ENCODE data around the gene ITGA2B.

ITGA2B gene

DNA sequence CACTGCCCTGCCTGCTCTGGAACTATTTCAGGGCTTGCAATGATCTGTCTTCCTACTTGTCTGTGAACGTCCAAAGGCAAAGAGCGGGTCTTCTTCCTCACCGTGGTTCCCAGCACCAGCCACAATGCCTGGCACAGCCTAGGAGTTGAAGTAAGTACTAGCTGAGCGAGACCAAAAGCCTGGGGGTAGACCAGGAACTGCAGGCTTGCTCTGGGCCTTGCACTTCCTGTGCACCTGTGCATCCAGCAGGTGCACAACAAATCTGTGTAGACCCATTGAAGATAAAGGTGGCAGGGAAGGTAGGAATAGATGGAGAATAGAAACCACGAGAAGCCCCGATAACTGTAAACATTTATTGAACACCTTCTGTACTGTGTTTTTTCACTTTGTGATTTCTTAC is 30.4 kb downstream of the ITGA2B start:
- TF ChIP-seq, protein P1, sequence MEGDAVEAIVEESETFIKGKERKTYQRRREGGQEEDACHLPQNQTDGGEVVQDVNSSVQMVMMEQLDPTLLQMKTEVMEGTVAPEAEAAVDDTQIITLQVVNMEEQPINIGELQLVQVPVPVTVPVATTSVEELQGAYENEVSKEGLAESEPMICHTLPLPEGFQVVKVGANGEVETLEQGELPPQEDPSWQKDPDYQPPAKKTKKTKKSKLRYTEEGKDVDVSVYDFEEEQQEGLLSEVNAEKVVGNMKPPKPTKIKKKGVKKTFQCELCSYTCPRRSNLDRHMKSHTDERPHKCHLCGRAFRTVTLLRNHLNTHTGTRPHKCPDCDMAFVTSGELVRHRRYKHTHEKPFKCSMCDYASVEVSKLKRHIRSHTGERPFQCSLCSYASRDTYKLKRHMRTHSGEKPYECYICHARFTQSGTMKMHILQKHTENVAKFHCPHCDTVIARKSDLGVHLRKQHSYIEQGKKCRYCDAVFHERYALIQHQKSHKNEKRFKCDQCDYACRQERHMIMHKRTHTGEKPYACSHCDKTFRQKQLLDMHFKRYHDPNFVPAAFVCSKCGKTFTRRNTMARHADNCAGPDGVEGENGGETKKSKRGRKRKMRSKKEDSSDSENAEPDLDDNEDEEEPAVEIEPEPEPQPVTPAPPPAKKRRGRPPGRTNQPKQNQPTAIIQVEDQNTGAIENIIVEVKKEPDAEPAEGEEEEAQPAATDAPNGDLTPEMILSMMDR (IDR thresholded peaks at IDR 0.05; ENCODE audit: extremely low read depth, missing control alignments), result no peak
- DNase-seq (ENCODE audit: low spot score), result no peak

DNA sequence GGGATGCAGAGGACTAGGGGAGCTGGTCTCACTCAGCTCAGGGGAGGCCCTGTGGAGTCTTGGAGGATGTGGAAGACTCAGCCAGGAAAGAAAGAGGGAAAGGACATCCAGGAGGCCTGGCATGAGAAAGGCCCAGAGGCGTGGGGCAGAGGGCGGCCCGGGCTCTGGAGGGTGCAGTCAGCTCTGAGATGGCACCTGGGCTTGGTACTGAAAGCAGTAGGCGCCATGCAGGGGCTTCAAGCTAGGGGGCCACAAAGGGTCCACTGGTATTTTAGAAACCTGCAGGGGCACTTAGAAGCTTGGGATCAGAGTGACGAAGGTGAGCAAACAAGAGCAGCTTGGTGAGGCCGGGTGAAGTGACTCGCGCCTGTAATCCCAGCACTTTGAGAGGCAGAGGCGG is 31.4 kb downstream of the ITGA2B start:
- TF ChIP-seq, protein P1 (IDR thresholded peaks at IDR 0.05; ENCODE audit: extremely low read depth, missing control alignments), result no peak
- DNase-seq (ENCODE audit: low spot score), result no peak

DNA sequence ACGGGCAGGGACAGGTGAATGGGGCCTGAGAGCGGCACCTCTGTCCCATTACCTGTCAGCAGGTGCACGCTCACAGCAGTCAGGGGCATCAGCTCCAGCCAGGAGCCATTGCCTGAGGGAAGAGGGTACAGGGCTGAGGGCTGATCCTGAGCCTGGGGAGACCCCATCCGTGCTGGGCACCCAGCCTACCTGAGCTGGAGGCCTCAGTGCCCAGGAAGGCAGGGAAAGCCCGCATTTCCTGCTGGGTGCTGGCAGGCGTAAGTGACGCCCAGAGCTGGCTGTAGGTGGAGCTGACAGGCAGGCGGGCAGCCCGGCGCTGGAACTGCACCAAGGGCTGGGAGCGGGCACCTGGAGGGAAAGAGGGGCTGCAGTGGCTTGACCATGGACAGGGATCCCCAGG is 33.2 kb downstream of the ITGA2B start:
- DNase-seq (ENCODE audit: low spot score), result no peak
- TF ChIP-seq, protein P1 (IDR thresholded peaks at IDR 0.05; ENCODE audit: extremely low read depth, missing control alignments), result no peak

DNA sequence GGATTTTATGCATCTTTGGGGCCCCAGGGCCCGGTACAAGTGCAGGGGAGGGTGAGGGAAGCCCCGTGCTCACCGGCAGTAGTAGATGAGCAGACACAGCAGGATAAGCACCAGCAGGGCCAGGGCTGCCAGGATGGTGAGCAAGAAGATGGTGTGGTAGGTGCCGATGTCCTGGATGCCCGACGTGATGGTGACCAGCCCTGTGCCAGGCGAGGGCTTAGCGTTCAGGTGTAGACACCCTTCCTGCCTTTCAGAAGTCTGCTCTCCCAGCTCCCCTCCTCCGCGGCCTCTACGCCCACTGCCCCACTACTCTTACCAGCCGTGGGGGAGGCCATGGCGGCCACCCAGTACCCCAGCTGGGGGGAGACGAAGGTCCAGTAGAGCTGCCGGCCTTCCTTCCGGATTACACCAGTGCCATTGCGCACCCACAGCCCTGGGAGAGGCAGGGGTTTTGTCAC is 33.8 kb downstream of the ITGA2B start:
- DNase-seq (ENCODE audit: low spot score), result no peak
- TF ChIP-seq, protein P1 (IDR thresholded peaks at IDR 0.05; ENCODE audit: extremely low read depth, missing control alignments), result no peak

DNA sequence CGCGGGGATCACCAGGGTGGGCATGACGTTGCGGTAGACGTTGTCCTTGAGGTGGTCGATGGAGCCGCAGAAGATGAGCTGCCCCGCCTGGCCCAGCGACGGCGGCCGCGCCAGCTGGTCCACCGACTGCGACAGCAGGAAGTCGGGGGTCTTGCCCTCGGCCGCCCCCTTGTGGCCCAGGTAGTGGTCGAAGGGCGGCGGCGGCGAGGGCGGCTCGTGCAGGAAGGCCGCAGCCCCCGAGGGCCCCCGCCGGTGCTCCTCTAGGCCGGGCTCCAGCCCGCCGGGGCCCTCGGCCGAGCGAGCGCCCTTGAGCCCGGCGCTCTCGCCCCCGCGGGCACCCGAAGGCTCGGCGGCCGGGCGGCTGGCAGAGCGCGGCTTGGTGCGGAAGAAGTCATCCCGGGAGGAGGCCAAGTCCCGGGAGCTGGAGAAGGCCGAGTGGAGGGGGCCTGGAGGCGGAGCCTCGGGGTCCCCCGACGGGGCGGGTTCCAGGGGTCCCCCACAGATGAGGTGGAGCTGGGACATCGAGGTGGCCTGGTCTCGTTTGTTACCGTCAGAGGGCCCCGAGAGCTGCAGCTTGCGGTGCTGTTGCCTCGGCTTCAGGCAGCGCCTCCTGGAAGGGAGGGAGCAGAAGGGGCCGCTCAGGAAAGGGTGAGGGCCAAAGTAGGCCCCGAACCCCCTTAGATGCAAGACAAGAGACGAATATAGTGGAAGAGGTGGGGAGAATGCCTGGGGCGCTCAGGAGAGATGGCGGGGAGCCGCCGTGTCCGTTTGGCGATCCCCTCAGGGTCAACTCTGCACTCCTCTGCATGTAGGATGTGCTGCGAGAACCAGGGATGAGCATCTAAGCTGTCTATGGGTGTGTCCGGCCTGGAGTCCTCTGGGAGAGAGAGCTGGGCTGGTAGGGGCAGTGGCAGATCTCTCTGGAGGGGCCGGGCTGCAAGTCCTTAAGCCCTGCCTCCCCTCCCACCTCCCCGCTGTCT is 34.6 kb downstream of the ITGA2B start:
- TF ChIP-seq, protein P1 (IDR thresholded peaks at IDR 0.05; ENCODE audit: extremely low read depth, missing control alignments), result peak; percentile 71

GRCh38 chr17:44353672-44354331 is 35.6 kb downstream of the ITGA2B start:
- DNase-seq (ENCODE audit: low spot score), result peak; percentile 75
- TF ChIP-seq, protein P1 (IDR thresholded peaks at IDR 0.05; ENCODE audit: extremely low read depth, missing control alignments), result no peak

More for the DNA sequence above, 34.6 kb downstream of the ITGA2B start:
- peak; percentile 93 for DNase-seq (ENCODE audit: low spot score)
